Panc1 (cell line): Measurements from ENCODE around the gene GNB1.

Experiments used
- CTCF ChIP-seq: fragments of 450-650 bp; IDR thresholded peaks from 2 replicates; pipeline ENCODE4 v1.5.1; 2017; ENCODE audit warnings: mild to moderate bottlenecking
- POLR2AphosphoS5 ChIP-seq: IDR thresholded peaks from 2 replicates; pipeline ENCODE4 v1.6.1; 2012; ENCODE audit warnings: mild to moderate bottlenecking, low read depth, low read length, moderate library complexity
- REST ChIP-seq, 2 experiments: IDR thresholded peaks; 2 replicates each; pipeline ENCODE4 v1.6.1; 2011 to 2012; ENCODE audit warnings: low read depth in 2 of 2, control low read depth in 1 of 2, low read length in 1 of 2, mild to moderate bottlenecking in 1 of 2, moderate library complexity in 1 of 2; ENCODE audit not compliant: insufficient read depth in 1 of 2
- SIN3A ChIP-seq: IDR thresholded peaks from 2 replicates; pipeline ENCODE4 v1.6.1; 2012; ENCODE audit warnings: low read depth, mild to moderate bottlenecking, low read length, moderate library complexity, borderline replicate concordance; ENCODE audit not compliant: insufficient read depth

- TF ChIP-seq CTCF = no peak
- TF ChIP-seq SIN3A = no peak
- no peak for TF ChIP-seq POLR2AphosphoS5
- TF ChIP-seq REST (IDR thresholded peaks at IDR 0.05; ENCODE audit: insufficient read depth in 1 of 2, low read depth in 2 of 2, low read length in 1 of 2) = no peak
Observed at GRCh38 chr1:1924849-1925248, 34.0 kb upstream of the GNB1 start.
